ENCODE results near the gene FOXD1.
"Not testable (repeated sequence)": the region's sequence is repeated elsewhere in the genome, so short reads cannot be mapped to it uniquely, and the experiment has no call there.

The FOXD1 gene

DNA sequence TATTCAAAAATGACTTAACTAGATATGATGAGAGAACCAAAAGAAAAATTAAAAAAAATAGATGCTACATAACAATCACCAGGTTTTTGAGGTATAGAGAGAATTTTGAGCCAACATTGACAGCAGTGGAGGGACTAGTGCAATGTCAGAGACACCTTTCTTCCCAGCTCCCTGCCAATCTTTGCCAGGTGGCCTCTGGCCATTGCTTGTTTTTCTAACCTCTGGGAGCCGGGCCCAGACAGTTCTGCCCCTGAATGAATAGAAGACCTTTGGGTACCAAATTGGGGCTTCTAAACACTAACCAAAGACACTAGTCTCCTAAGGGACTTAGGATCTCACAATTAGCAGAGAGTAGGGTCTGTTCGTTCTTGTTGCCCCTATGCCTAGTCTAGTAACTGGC is 33.4 kb downstream of the FOXD1 start:
- DNase-seq = no peak

DNA sequence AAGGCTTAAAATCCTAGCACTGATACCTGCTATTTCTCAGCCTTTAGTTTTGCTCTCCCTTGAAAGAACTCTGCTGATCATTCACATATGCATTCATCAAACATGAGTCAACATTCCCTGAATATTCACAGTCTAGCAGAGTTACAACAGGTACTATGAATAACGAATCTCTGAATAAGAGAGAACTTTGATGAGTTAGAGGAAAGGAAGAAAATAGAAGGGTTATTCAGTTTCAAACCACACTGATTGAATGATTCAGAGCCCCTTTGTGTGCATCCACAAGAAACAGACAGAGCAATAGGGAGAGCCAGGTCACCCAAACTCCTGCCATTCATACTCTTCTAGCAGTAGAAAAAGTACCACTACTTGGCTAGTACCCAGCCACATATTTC is 36.0 kb downstream of the FOXD1 start:
- DNase-seq = no peak

DNA sequence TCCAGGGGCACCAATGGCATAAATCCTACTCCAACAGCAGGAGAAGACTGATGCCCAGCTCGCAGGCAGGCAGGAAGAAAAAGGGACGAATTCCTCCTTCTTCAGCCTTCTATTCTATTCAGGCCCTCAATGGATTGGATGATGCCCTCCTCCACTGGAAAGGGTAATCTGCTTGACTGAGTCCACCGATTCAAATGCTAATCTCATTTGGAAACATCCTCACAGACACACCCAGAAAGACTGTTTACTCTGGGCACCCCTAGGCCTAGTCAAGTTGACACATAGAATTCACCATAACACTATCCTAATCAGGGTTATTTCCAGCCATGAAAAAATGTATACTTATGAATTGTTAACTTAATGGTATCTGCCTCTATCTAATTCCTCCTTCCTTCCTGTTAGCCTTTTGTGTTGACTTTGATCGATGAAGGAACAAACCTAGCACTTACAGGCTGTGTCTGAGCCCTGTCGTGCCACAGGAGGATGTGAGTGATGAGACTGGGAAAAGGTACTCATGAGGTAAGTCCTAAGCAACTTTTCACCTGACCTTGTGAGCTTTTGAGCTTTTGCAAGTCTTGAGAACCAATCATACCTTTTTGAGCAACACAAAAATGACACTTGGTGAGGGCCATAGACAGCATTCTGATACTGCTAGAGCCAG is 36.5 kb downstream of the FOXD1 start:
- DNase-seq = no peak

DNA sequence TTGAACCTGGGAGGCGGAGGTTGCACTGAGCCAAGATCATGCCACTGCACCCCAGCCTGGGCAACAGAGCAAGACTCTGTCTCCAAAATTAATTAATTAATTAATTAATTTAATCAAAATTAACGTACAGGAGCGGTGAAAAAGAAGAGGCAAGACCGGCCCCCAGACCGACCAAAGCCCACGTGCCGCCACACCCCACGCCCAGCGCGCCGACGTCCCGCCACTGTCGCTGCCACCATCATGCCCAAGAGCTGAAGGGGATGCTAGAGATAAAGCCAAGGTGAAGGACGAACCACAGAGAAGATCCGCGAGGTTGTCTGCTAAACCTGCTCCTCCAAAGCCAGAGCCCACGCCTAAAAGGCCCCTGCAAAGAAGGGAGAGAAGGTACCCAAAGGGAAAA is 38.6 kb downstream of the FOXD1 start:
- DNase-seq = not testable (repeated sequence)

DNA sequence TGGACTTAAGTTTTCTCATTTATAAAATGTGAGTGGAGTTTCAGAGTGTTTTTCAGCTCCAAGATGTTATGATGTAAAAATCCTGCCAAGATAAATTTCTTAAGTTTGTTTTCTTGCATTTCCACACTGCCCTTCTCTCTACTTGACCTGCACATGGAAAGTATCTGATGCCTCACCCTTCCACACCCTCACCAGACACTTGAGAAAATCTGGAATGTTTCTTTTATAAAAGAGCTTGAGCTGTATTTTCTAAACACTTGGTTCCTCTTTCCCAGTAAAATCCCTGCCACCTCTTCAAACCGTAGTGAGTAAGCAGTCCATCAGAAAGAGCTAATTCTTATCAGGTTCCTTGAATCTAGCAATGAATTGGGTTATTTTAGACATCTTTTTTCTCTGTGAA is 42.9 kb downstream of the FOXD1 start:
- DNase-seq = no peak

DNA sequence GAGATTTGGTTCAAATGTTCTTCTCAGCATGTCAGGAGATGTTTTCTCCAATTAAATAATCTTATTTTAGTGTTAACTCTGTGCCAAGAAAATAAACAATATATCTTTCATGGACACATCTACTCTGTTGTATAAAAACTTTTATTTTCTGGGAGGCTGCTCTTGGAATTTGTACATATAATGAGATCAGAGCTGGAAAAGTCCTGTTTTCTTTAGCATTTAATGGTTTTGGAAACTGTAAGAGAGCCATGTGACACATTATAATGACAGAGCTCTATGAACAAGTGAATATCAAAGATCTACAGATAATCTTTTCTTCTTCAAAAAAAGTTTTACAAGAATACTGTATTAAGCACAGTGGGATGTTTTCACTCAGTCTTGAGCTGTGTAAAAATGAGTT is 48.8 kb downstream of the FOXD1 start:
- no peak for DNase-seq

Data from NCI-H2081 (cell line).